Measurements from ENCODE around the gene B3GALT6. TPM values are rescaled to one million over a fixed set of nuclear protein-coding genes. Genes with fewer than 3 reads are reported as not detected.
"Not testable (repeated sequence)": the region's sequence is repeated elsewhere in the genome, so short reads cannot be mapped to it uniquely, and the experiment has no call there.

The B3GALT6 gene
- total RNA-seq, 1 experiment from 2014 or later: 74.0 TPM

GRCh38 chr1:1191734-1192133, 40.3 kb upstream of the B3GALT6 start:
- ChIA-PET POLR2A (ENCODE audit: unreplicated experiment) (no interaction called here), CTCF (no interaction called here)
- no peak for TF ChIP-seq EZH2 (IDR thresholded peaks at IDR 0.05; ENCODE audit: low read length, unreplicated experiment)
- no peak for TF ChIP-seq EZH2phosphoT487 (IDR thresholded peaks at IDR 0.05; ENCODE audit: borderline replicate concordance, low read length)
- no peak for TF ChIP-seq CTCF (conservative IDR thresholded peaks at IDR 0.05; ENCODE audit: low read depth, low read length)
- Histone ChIP-seq H3K9me3 (ENCODE audit: low read length) (no peaks in the 10 kb centered on the region), H3K36me3 (ENCODE audit: low read depth, low read length) (0 out of 2 replicates have a peak, but pooled peaks cover 5% of the 10 kb centered on the region), H3K4me2 (ENCODE audit: low read length) (no peak overlapping the region), H3K4me1 (ENCODE audit: insufficient read depth, low read length) (no peaks in the 10 kb centered on the region), H4K20me1 (ENCODE audit: low read length) (no peaks in the 10 kb centered on the region), H2AFZ (ENCODE audit: low read length) (no peak overlapping the region), H3F3A (ENCODE audit: low read length, unreplicated experiment) (no peaks in the 10 kb centered on the region), H3K27me3 (ENCODE audit: low read length) (no peaks in the 10 kb centered on the region), H3K4me3 (ENCODE audit: low read length) (no peak overlapping the region), H3K79me2 (ENCODE audit: low read length) (no peaks in the 10 kb centered on the region), H3K9me2 (replicated peaks; ENCODE audit: low read length) (no peaks in the 10 kb centered on the region), H3K9ac (ENCODE audit: low read length) (no peak overlapping the region), H3K27ac (ENCODE audit: low read length) (no peak overlapping the region)
- no TSS peak for BruUV-seq (replicated peaks)
- DNase-seq: no peak
- intact Hi-C loops (cut with micrococcal nuclease): no loop called here
- ATAC-seq: no peak

- DNase-seq (no peak), ATAC-seq (no peak)
- Histone ChIP-seq H3K4me3 (ENCODE audit: low read length) (no peak overlapping the region), H3K27me3 (ENCODE audit: low read length) (no peaks in the 10 kb centered on the region), H3K9me2 (replicated peaks; ENCODE audit: low read length) (no peaks in the 10 kb centered on the region), H3K79me2 (ENCODE audit: low read length) (no peaks in the 10 kb centered on the region), H3K27ac (ENCODE audit: low read length) (no peak overlapping the region), H3K9ac (ENCODE audit: low read length) (no peak overlapping the region), H4K20me1 (ENCODE audit: low read length) (no peaks in the 10 kb centered on the region), H3K9me3 (ENCODE audit: low read length) (no peaks in the 10 kb centered on the region), H3K4me2 (ENCODE audit: low read length) (no peak overlapping the region), H3K4me1 (ENCODE audit: insufficient read depth, low read length) (no peaks in the 10 kb centered on the region), H3F3A (ENCODE audit: low read length, unreplicated experiment) (no peaks in the 10 kb centered on the region), H3K36me3 (ENCODE audit: low read depth, low read length) (0 out of 2 replicates have a peak, but pooled peaks cover 5% of the 10 kb centered on the region), H2AFZ (ENCODE audit: low read length) (no peak overlapping the region)
- no peak for TF ChIP-seq EZH2 (IDR thresholded peaks at IDR 0.05; ENCODE audit: low read length, unreplicated experiment)
- TF ChIP-seq CTCF (conservative IDR thresholded peaks at IDR 0.05; ENCODE audit: low read depth, low read length): no peak
- no peak for TF ChIP-seq EZH2phosphoT487 (IDR thresholded peaks at IDR 0.05; ENCODE audit: borderline replicate concordance, low read length)
- CTCF ChIA-PET: no interaction called here
- no TSS peak for BruUV-seq (replicated peaks)
- intact Hi-C loops (cut with micrococcal nuclease): no loop called here
- POLR2A ChIA-PET (ENCODE audit: unreplicated experiment): no interaction called here
Observed at GRCh38 chr1:1194723-1195122, 37.3 kb upstream of the B3GALT6 start.

GRCh38 chr1:1195726-1196125, 36.3 kb upstream of the B3GALT6 start:
- CTCF ChIA-PET; H3K9me3 ChIP-seq (ENCODE audit: low read length); H4K20me1 ChIP-seq (ENCODE audit: low read length); H3K36me3 ChIP-seq (ENCODE audit: low read depth, low read length); H3F3A ChIP-seq (ENCODE audit: low read length, unreplicated experiment); H3K27me3 ChIP-seq (ENCODE audit: low read length); H2AFZ ChIP-seq (ENCODE audit: low read length); ATAC-seq; DNase-seq; H3K4me2 ChIP-seq (ENCODE audit: low read length); intact Hi-C loops (cut with micrococcal nuclease); H3K9me2 ChIP-seq (replicated peaks; ENCODE audit: low read length); H3K9ac ChIP-seq (ENCODE audit: low read length); POLR2A ChIA-PET (ENCODE audit: unreplicated experiment); H3K4me3 ChIP-seq (ENCODE audit: low read length); H3K4me1 ChIP-seq (ENCODE audit: insufficient read depth, low read length); BruUV-seq (replicated peaks); H3K27ac ChIP-seq (ENCODE audit: low read length); H3K79me2 ChIP-seq (ENCODE audit: low read length): not testable (repeated sequence)

Measured in PC-3 (cell line).